Activated CD8-positive, alpha-beta T cell treated with anti-CD3 and anti-CD28 coated beads for 36 hours (primary cell): Measurements from ENCODE around the gene MAZ. TPM values are rescaled to one million over a fixed set of nuclear protein-coding genes. Genes with fewer than 3 reads are reported as not detected.

Experiments
- ATAC-seq: fragments of 200-7000 bp; cut with Tn5 transposase; one replicate; pipeline ENCODE4 v1.10.0; 2021; ENCODE audit warnings: mild to moderate bottlenecking, moderate library complexity
- CTCF ChIA-PET: fragments of 350-600 bp; sonication (Branson Sonifier 250); formaldehyde crosslinking; loops from one replicate; lab custom pipeline; 2021; ENCODE audit warnings: antibody characterized with exemption; lab: Charles Lee
- POLR2A ChIA-PET: fragments of 350-600 bp; sonication (Branson Sonifier 250); formaldehyde crosslinking; loops from one replicate; lab custom pipeline; 2021; ENCODE audit warnings: antibody characterized with exemption; lab: Charles Lee
- DNase-seq: peaks from one replicate; pipeline ENCODE4 v3.0.0-alpha.2; 2020
- H3K27ac Mint-ChIP-seq: one replicate; pipeline ENCODE4 v1.8.0; 2021; ENCODE audit warnings: mild to moderate bottlenecking, mixed read lengths
- H3K27me3 Mint-ChIP-seq: one replicate; pipeline ENCODE4 v1.8.0; 2021; ENCODE audit warnings: mixed read lengths
- H3K36me3 Mint-ChIP-seq: one replicate; pipeline ENCODE4 v1.8.0; 2021; ENCODE audit warnings: low read depth, mixed read lengths
- H3K4me1 Mint-ChIP-seq: one replicate; pipeline ENCODE4 v1.8.0; 2021; ENCODE audit warnings: low read depth, mixed read lengths
- H3K4me3 Mint-ChIP-seq: one replicate; pipeline ENCODE4 v1.8.0; 2021; ENCODE audit warnings: mild to moderate bottlenecking, moderate library complexity, mixed read lengths
- H3K9me3 Mint-ChIP-seq: one replicate; pipeline ENCODE4 v1.8.0; 2021; ENCODE audit warnings: mixed read lengths
- CTCF ChIP-seq: fragments of 200-600 bp; IDR thresholded peaks from one replicate; pipeline ENCODE4 v1.8.0; 2022; ENCODE audit warnings: antibody characterized with exemption, mild to moderate bottlenecking
- intact Hi-C: fragments of 100-400 bp; cut with micrococcal nuclease; formaldehyde crosslinking; loops from one replicate; pipeline ENCODE4 v1.10.0; 2022
- total RNA-seq, 2 experiments: library from RNA; stranded (reverse); gene quantifications; one replicate each; pipeline ENCODE4 v1.2.3, GENCODE V29; 2021

The MAZ gene
- total RNA-seq, 2 experiments from 2014 or later, result 380 to 382 TPM

GRCh38 chr16:29815793-29816693, 9.7 kb downstream of the MAZ start, which contains the start of gene PAGR1:
Gene PAGR1, plus strand, starts transcription at chr16:29816152. Its CDS starts 374 bp downstream, at chr16:29816526.
- no peaks in the 10 kb centered on the region for H3K9me3 Mint-ChIP-seq
- peaks cover 29% of the 10 kb centered on the region for H3K36me3 Mint-ChIP-seq
- CTCF ChIA-PET, result interaction anchor here (0.6 to 8.1 kb wide), 26 partner anchors 8 to 959 kb away, joined by 3 to 95 read pairs (median 4); partner anchors contain the start of genes ALDOA, CDIPT, HIRIP3 and TAOK2
- peak within 1 kb of the TSS; percentile 95 for H3K27ac Mint-ChIP-seq
- peak; percentile 94 for TF ChIP-seq CTCF
- DNase-seq (peak; percentile 99), ATAC-seq (peak; percentile 74)
- H3K4me1 Mint-ChIP-seq, result peaks cover 69% of the 10 kb centered on the region
- H3K27me3 Mint-ChIP-seq, result no peaks in the 10 kb centered on the region
- H3K4me3 Mint-ChIP-seq, result peak within 1 kb of the TSS; percentile 98
- POLR2A ChIA-PET, result interaction anchor here (0.9 to 13.9 kb wide), 9 partner anchors 6 to 116 kb away, joined by 3 to 167 read pairs (median 3); partner anchors contain the start of genes MAZ and PRRT2
- intact Hi-C loops, result loop anchor here (10.0 kb wide), 1 partner anchor 111 kb away; no protein-coding TSS in a partner anchor

GRCh38 chr16:29816694-29817441, 10.5 kb downstream of the MAZ start:
- DNase-seq (peak; percentile 85), ATAC-seq (peak; percentile 48)
- Mint-ChIP-seq H3K27ac (peak overlapping the region; percentile 95), H3K36me3 (peaks cover 28% of the 10 kb centered on the region), H3K9me3 (no peaks in the 10 kb centered on the region), H3K4me3 (peak overlapping the region; percentile 98), H3K27me3 (no peaks in the 10 kb centered on the region), H3K4me1 (peaks cover 67% of the 10 kb centered on the region)
- intact Hi-C loops, result loop anchor here (10.0 kb wide), 1 partner anchor 112 kb away; no protein-coding TSS in a partner anchor
- ChIA-PET POLR2A (interaction anchor here (0.9 to 13.9 kb wide), 7 partner anchors 7 to 116 kb away, joined by 3 to 167 read pairs (median 3); partner anchors contain the start of genes MAZ and PRRT2), CTCF (interaction anchor here (1.0 to 8.1 kb wide), 15 partner anchors 9 to 248 kb away, joined by 3 to 95 read pairs (median 6); partner anchors contain the start of genes ALDOA, CDIPT, HIRIP3 and TLCD3B)
- TF ChIP-seq CTCF, result no peak

GRCh38 chr16:29818082-29818481, 11.8 kb downstream of the MAZ start:
- intact Hi-C loops, result loop anchor here (10.0 kb wide), 1 partner anchor 113 kb away; no protein-coding TSS in a partner anchor
- TF ChIP-seq CTCF, result no peak
- CTCF ChIA-PET, result interaction anchor here (0.8 to 8.1 kb wide), 6 partner anchors 9 to 116 kb away, joined by 3 to 95 read pairs (median 18); no protein-coding TSS in a partner anchor
- peaks cover 30% of the 10 kb centered on the region for H3K36me3 Mint-ChIP-seq
- POLR2A ChIA-PET, result interaction anchor here (0.6 to 13.9 kb wide), 4 partner anchors 8 to 178 kb away, joined by 3 to 167 read pairs (median 6); partner anchors contain the start of genes MAZ and PRRT2
- no peaks in the 10 kb centered on the region for H3K9me3 Mint-ChIP-seq
- DNase-seq (no peak), ATAC-seq (no peak)
- peaks cover 72% of the 10 kb centered on the region for H3K4me1 Mint-ChIP-seq
- H3K27ac Mint-ChIP-seq, result peak overlapping the region; percentile 79
- H3K4me3 Mint-ChIP-seq, result peak overlapping the region; percentile 79
- H3K27me3 Mint-ChIP-seq, result no peaks in the 10 kb centered on the region

- Mint-ChIP-seq H3K9me3 (no peaks in the 10 kb centered on the region), H3K27ac (peak overlapping the region; percentile 89), H3K27me3 (no peaks in the 10 kb centered on the region), H3K4me3 (peak overlapping the region; percentile 79), H3K4me1 (peaks cover 69% of the 10 kb centered on the region), H3K36me3 (peaks cover 30% of the 10 kb centered on the region)
- CTCF ChIA-PET, result interaction anchor here (0.6 to 8.1 kb wide), 8 partner anchors 9 to 128 kb away, joined by 3 to 95 read pairs (median 4); no protein-coding TSS in a partner anchor
- intact Hi-C loops, result loop anchor here (10.0 kb wide), 1 partner anchor 115 kb away; no protein-coding TSS in a partner anchor
- DNase-seq (no peak), ATAC-seq (no peak)
- POLR2A ChIA-PET, result interaction anchor here (0.7 to 13.9 kb wide), 10 partner anchors 8 to 246 kb away, joined by 3 to 167 read pairs (median 5); partner anchors contain the start of genes ALDOA, KCTD13, KIF22 and MAZ
- TF ChIP-seq CTCF, result no peak
Observed at GRCh38 chr16:29819506-29819905, 13.2 kb downstream of the MAZ start.
